ENCODE results near the gene NBEAL2.

GRCh38 chr3:46950650-46951241, 28.7 kb upstream of the NBEAL2 start:
- TF ChIP-seq, protein P1, sequence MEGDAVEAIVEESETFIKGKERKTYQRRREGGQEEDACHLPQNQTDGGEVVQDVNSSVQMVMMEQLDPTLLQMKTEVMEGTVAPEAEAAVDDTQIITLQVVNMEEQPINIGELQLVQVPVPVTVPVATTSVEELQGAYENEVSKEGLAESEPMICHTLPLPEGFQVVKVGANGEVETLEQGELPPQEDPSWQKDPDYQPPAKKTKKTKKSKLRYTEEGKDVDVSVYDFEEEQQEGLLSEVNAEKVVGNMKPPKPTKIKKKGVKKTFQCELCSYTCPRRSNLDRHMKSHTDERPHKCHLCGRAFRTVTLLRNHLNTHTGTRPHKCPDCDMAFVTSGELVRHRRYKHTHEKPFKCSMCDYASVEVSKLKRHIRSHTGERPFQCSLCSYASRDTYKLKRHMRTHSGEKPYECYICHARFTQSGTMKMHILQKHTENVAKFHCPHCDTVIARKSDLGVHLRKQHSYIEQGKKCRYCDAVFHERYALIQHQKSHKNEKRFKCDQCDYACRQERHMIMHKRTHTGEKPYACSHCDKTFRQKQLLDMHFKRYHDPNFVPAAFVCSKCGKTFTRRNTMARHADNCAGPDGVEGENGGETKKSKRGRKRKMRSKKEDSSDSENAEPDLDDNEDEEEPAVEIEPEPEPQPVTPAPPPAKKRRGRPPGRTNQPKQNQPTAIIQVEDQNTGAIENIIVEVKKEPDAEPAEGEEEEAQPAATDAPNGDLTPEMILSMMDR (IDR thresholded peaks at IDR 0.05 in 8 of 11, conservative IDR thresholded peaks at IDR 0.05 in 3 of 11) = no peak
- TF ChIP-seq POLR2AphosphoS5 (IDR thresholded peaks at IDR 0.05) (no peak), POLR2A (IDR thresholded peaks at IDR 0.05) (no peak)

Data from spleen (tissue), 7 donors.